ENCODE data around the gene ZBTB24. TPM values are rescaled to one million over a fixed set of nuclear protein-coding genes. Genes with fewer than 3 reads are reported as not detected.

Gene ZBTB24
- total and polyA plus RNA-seq, 2 of the 13 experiments (the other 11 are each of a cell fraction or from before 2014, with no cell fraction given), result 1.5 to 6.2 TPM

DNA sequence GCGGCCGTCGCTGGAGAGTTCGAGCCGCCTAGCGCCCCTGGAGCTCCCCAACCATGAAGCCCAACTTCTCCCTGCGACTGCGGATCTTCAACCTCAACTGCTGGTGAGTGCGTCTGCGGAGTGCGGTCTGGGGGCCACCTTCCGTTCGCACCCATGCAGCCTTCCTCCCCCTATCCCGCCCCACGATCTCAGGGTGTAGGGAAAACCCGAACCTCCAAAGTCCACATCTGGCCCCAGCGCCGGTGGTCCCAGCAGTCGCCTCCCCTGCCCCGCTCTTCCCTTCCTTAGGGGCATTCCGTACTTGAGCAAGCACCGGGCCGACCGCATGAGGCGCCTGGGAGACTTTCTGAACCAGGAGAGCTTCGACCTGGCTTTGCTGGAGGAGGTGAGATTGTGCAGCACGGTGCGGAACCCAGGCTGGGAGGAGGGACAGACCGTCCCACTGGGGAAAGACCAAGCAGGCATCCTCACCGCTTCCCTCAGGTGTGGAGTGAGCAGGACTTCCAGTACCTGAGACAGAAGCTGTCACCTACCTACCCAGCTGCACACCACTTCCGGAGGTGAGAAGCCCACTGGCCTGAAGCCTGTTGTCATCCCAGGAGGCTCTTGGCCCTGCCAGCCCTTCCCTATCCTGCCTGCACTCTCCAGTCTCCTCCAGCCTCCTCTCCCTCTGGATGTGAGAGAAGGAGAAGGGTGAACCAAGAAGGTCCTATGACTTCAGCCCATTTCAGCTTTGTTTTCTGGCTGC, 41.8 kb downstream of the ZBTB24 start (continued):
- TF ChIP-seq AFF4 (CRISPR knock-in tag; IDR thresholded peaks at IDR 0.05) (no peak), NFE2L1 (CRISPR knock-in tag; IDR thresholded peaks at IDR 0.05; ENCODE audit: borderline replicate concordance) (no peak), ZNF17 (CRISPR knock-in tag; IDR thresholded peaks at IDR 0.05) (no peak), NFAT5 (CRISPR knock-in tag; IDR thresholded peaks at IDR 0.05) (no peak), ZMYM3 (CRISPR knock-in tag; IDR thresholded peaks at IDR 0.05) (no peak), LCORL (IDR thresholded peaks at IDR 0.05) (no peak), LCORL (CRISPR knock-in tag; IDR thresholded peaks at IDR 0.05) (no peak), ZNF205 (CRISPR knock-in tag; IDR thresholded peaks at IDR 0.05) (no peak), ZFX (CRISPR knock-in tag; IDR thresholded peaks at IDR 0.05; ENCODE audit: low read depth) (no peak; the same call in 1 of the 2 replicates), KDM5B (CRISPR knock-in tag; IDR thresholded peaks at IDR 0.05; ENCODE audit: borderline replicate concordance) (no peak; the same call in 1 of the 2 replicates), TP53 (CRISPR knock-in tag; conservative IDR thresholded peaks at IDR 0.05) (no peak), MXI1 (IDR thresholded peaks at IDR 0.05; ENCODE audit: borderline replicate concordance, low read depth, low read length) (no peak), ZNF446 (CRISPR knock-in tag; IDR thresholded peaks at IDR 0.05) (no peak), TOPORS (CRISPR knock-in tag; IDR thresholded peaks at IDR 0.05) (no peak), ZNF556 (CRISPR knock-in tag; IDR thresholded peaks at IDR 0.05; ENCODE audit: borderline replicate concordance) (no peak; the same call in 1 of the 2 replicates), ZNF33B (CRISPR knock-in tag; IDR thresholded peaks at IDR 0.05) (no peak; the same call in 1 of the 2 replicates), SAP130 (CRISPR knock-in tag; IDR thresholded peaks at IDR 0.05; ENCODE audit: low read depth) (no peak; the same call in 1 of the 2 replicates)
- TF ChIP-seq, protein P1, sequence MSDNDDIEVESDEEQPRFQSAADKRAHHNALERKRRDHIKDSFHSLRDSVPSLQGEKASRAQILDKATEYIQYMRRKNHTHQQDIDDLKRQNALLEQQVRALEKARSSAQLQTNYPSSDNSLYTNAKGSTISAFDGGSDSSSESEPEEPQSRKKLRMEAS (IDR thresholded peaks at IDR 0.05), result peak; percentile 42
- TF ChIP-seq, protein P2, sequence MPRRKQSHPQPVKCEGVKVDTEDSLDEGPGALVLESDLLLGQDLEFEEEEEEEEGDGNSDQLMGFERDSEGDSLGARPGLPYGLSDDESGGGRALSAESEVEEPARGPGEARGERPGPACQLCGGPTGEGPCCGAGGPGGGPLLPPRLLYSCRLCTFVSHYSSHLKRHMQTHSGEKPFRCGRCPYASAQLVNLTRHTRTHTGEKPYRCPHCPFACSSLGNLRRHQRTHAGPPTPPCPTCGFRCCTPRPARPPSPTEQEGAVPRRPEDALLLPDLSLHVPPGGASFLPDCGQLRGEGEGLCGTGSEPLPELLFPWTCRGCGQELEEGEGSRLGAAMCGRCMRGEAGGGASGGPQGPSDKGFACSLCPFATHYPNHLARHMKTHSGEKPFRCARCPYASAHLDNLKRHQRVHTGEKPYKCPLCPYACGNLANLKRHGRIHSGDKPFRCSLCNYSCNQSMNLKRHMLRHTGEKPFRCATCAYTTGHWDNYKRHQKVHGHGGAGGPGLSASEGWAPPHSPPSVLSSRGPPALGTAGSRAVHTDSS (CRISPR knock-in tag; conservative IDR thresholded peaks at IDR 0.05), result no peak
- TF ChIP-seq, protein P3, sequence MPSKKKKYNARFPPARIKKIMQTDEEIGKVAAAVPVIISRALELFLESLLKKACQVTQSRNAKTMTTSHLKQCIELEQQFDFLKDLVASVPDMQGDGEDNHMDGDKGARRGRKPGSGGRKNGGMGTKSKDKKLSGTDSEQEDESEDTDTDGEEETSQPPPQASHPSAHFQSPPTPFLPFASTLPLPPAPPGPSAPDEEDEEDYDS (CRISPR knock-in tag; IDR thresholded peaks at IDR 0.05), result no peak
